GM12878 (cell line): ENCODE data around the gene ABHD13. TPM values are rescaled to one million over a fixed set of nuclear protein-coding genes. Genes with fewer than 3 reads are reported as not detected.

Source experiments
- ATAC-seq: fragments of 200-7000 bp; cut with Tn5 transposase; 3 replicates; pipeline ENCODE4 v1.9.1; 2020; ENCODE audit warnings: mild to moderate bottlenecking, moderate library complexity
- BruUV-seq: library from RNA; stranded (reverse); fragments of 400-500 nt; replicated peaks from 2 replicates; lab custom pipeline; 2021; lab: Mats Ljungman, UMichigan
- CTCF ChIA-PET: fragments of 300-600 bp; sonication (Branson Sonifier 250); formaldehyde crosslinking; extraction: SDS; loops from one replicate; lab custom pipeline; 2021; ENCODE audit warnings: inconsistent platforms; lab: Yijun Ruan, JAX
- POLR2A ChIA-PET: fragments of 350-600 bp; formaldehyde crosslinking; extraction: SDS; loops from one replicate; lab custom pipeline; 2021; ENCODE audit warnings: inconsistent platforms; lab: Charles Lee
- RAD21 ChIA-PET: fragments of 300-600 bp; sonication (Branson Sonifier 250); formaldehyde crosslinking; loops from one replicate; lab custom pipeline; 2023; ENCODE audit warnings: antibody characterized with exemption; ENCODE audit not compliant: unreplicated experiment; lab: Charles Lee
- SMC1A ChIA-PET: fragments of 300-600 bp; sonication (Branson Sonifier 250); formaldehyde crosslinking; loops from one replicate; lab custom pipeline; 2023; ENCODE audit not compliant: unreplicated experiment, uncharacterized antibody; lab: Charles Lee
- DNase-seq: peaks from one replicate; pipeline ENCODE4 v3.0.0-alpha.2; 2011; ENCODE audit warnings: low read depth, low spot score
- FAIRE-seq: peaks from 3 replicates; lab custom pipeline; 2011; peaks lifted over from hg19 to GRCh38; lab: Jason Lieb, UNC
- H2AFZ ChIP-seq: 2 replicates; pipeline ENCODE4 v1.6.0; 2011; ENCODE audit warnings: low read depth, low read length, control low read depth; ENCODE audit not compliant: control insufficient read depth
- H3K27ac ChIP-seq: 2 replicates; pipeline ENCODE4 v1.5.1; 2011; ENCODE audit warnings: control low read depth; ENCODE audit not compliant: control insufficient read depth, insufficient read depth
- H3K27me3 ChIP-seq, 2 experiments: replicated peaks in 1 of 2; 2 replicates each; pipeline versions ENCODE4 v1.6.0 to v1.6.1; 2011; ENCODE audit warnings: low read length in 1 of 2; ENCODE audit not compliant: control insufficient read depth in 2 of 2, insufficient read depth in 2 of 2
- H3K36me3 ChIP-seq, 2 experiments: 2 replicates each; pipeline ENCODE4 v1.5.1; 2011; ENCODE audit warnings: low read length in 1 of 2; ENCODE audit not compliant: control insufficient read depth in 2 of 2, insufficient read depth in 2 of 2
- H3K4me1 ChIP-seq: 2 replicates; pipeline ENCODE4 v1.6.1; 2011; ENCODE audit warnings: mild to moderate bottlenecking, low read length, moderate library complexity, mixed read lengths; ENCODE audit not compliant: control insufficient read depth, insufficient read depth
- H3K4me2 ChIP-seq: 2 replicates; pipeline ENCODE4 v1.6.0; 2011; ENCODE audit warnings: control low read depth; ENCODE audit not compliant: control insufficient read depth, insufficient read depth
- H3K4me3 ChIP-seq: fragments of 200-600 bp; sonication (generic); 2 replicates; pipeline ENCODE4 v1.5.1; 2016
- H3K79me2 ChIP-seq: 2 replicates; pipeline ENCODE4 v1.6.0; 2011; ENCODE audit warnings: low read length; ENCODE audit not compliant: control insufficient read depth, insufficient read depth
- H3K9ac ChIP-seq: 2 replicates; pipeline ENCODE4 v1.8.0; 2011; ENCODE audit warnings: low read length, control low read depth, mixed read lengths; ENCODE audit not compliant: control insufficient read depth, insufficient read depth
- H3K9me3 ChIP-seq: replicated peaks from 3 replicates; pipeline ENCODE4 v1.5.1; 2011; ENCODE audit warnings: mild to moderate bottlenecking, low read length; ENCODE audit not compliant: control insufficient read depth, insufficient read depth
- H4K20me1 ChIP-seq: 2 replicates; pipeline ENCODE4 v1.6.0; 2011; ENCODE audit not compliant: control insufficient read depth, insufficient read depth
- ATF3 ChIP-seq: IDR thresholded peaks from 2 replicates; pipeline ENCODE4 v1.6.1; 2011; ENCODE audit warnings: low read depth, mild to moderate bottlenecking, low read length, moderate library complexity, borderline replicate concordance; ENCODE audit errors: extremely low read depth
- CBFB ChIP-seq: IDR thresholded peaks from 2 replicates; pipeline ENCODE4 v1.6.1; 2016; ENCODE audit warnings: antibody characterized with exemption, low read depth
- E4F1 ChIP-seq: fragments of 450-650 bp; IDR thresholded peaks from 2 replicates; pipeline ENCODE4 v1.6.1; 2018; ENCODE audit warnings: borderline replicate concordance, mild to moderate bottlenecking; ENCODE audit not compliant: partially characterized antibody
- EGR1 ChIP-seq, 2 experiments: IDR thresholded peaks; 1 replicate in 1 of 2; 2 replicates in 1 of 2; pipeline ENCODE4 v1.6.1; 2011 to 2012; ENCODE audit warnings: low read depth in 2 of 2, low read length in 2 of 2, borderline replicate concordance in 1 of 2, mild to moderate bottlenecking in 1 of 2, moderate library complexity in 1 of 2
- NKRF ChIP-seq: fragments of 450-650 bp; conservative IDR thresholded peaks from 2 replicates; pipeline ENCODE4 v1.6.1; 2017; ENCODE audit warnings: mild to moderate bottlenecking, moderate library complexity
- NR2C2 ChIP-seq: IDR thresholded peaks from 2 replicates; pipeline ENCODE4 v1.6.1; 2011; ENCODE audit warnings: borderline replicate concordance, low read depth; ENCODE audit not compliant: control insufficient read depth, insufficient read length
- NRF1 ChIP-seq: conservative IDR thresholded peaks from 2 replicates; pipeline ENCODE4 v1.6.1; 2011; ENCODE audit warnings: mild to moderate bottlenecking, low read depth, low read length, improper control_type of control experiment
- POU2F2 ChIP-seq: IDR thresholded peaks from 3 replicates; pipeline ENCODE4 v1.6.1; 2011; ENCODE audit warnings: low read depth, mild to moderate bottlenecking, low read length, borderline replicate concordance
- PRDM15 ChIP-seq: fragments of 450-650 bp; formaldehyde crosslinking; IDR thresholded peaks from 2 replicates; pipeline ENCODE4 v1.4.0; 2020; ENCODE audit warnings: mild to moderate bottlenecking, moderate library complexity
- SMC3 ChIP-seq: IDR thresholded peaks from 2 replicates; pipeline ENCODE4 v1.6.1; 2011; ENCODE audit warnings: low read length, improper control_type of control experiment, borderline replicate concordance
- SPI1 ChIP-seq: IDR thresholded peaks from 2 replicates; pipeline ENCODE4 v1.6.1; 2011; ENCODE audit warnings: low read depth, mild to moderate bottlenecking, low read length, moderate library complexity, borderline replicate concordance; ENCODE audit not compliant: insufficient read depth
- ZSCAN29 ChIP-seq: fragments of 450-650 bp; IDR thresholded peaks from 2 replicates; pipeline ENCODE4 v1.6.1; 2017; ENCODE audit warnings: mild to moderate bottlenecking, moderate library complexity
- WGBS: methylation state at CpG from one replicate; pipeline ENCODE4 v1.1.6; 2016; ENCODE audit warnings: low lambda C conversion rate; ENCODE audit not compliant: insufficient replicate concordance, insufficient coverage; ENCODE audit errors: missing lambda C conversion rate; 5-methylcytosine and 5-hydroxymethylcytosine counted together
- in situ Hi-C: fragments of 300-500 bp; cut with MboI; formaldehyde crosslinking; loops from 9 replicates; pipeline ENCODE4 v1.14.3; 2018; ENCODE audit warnings: mixed read lengths
- intact Hi-C: fragments of 100-400 bp; cut with micrococcal nuclease; formaldehyde crosslinking; loops from one replicate; pipeline ENCODE4 v1.14.2; 2022; ENCODE audit not compliant: unreplicated experiment
- polyA plus RNA-seq, 11 experiments: library from polyadenylated mRNA; depleted of rRNA in 4 of 11; unstranded in 6 of 11; stranded (reverse) in 5 of 11; fragments of >200 nt; fragmentation: Nextera tagmentation in 4 of 11; fragmentation: Illumina TruSeq in 1 of 11; extraction: Ambion mirVana in 4 of 11; extraction: Trizol in 1 of 11; gene quantifications; 1 replicate in 1 of 11; 2 replicates in 10 of 11; pipeline versions ENCODE4 v1.2.1 to v1.2.3, GENCODE V29; 2011 to 2016; ENCODE audit warnings: inconsistent platforms in 2 of 11, missing spikeins in 2 of 11, low read depth in 1 of 11
- total RNA-seq, 4 experiments: library from RNA; depleted of rRNA in 3 of 4; stranded (reverse); fragments of >200 nt in 3 of 4; fragmentation: Illumina TruSeq in 1 of 4; extraction: Trizol in 1 of 4; gene quantifications; 2 replicates each; pipeline versions ENCODE4 v1.2.1 to v1.2.3, GENCODE V29; 2013 to 2021

The ABHD13 gene
- total and polyA plus RNA-seq, 10 of the 15 experiments (the other 5 are each of a cell fraction or from before 2014, with no cell fraction given), result 3.2 to 10.7 (median 6.5) TPM

GRCh38 chr13:108281901-108282300 is 63.7 kb downstream of the ABHD13 start:
- no peaks in the 10 kb centered on the region for H4K20me1 ChIP-seq
- ChIA-PET SMC1A (interaction anchor here (1.0 to 1.7 kb wide), 2 partner anchors 10 to 26 kb away, joined by 3 to 6 read pairs; no protein-coding TSS in a partner anchor), RAD21 (interaction anchor here (1.0 to 1.3 kb wide), 2 partner anchors 10 kb away, joined by 3 read pairs; no protein-coding TSS in a partner anchor), CTCF (interaction anchor here (0.9 to 1.1 kb wide), 2 partner anchors 8 to 27 kb away, joined by 3 read pairs; no protein-coding TSS in a partner anchor), POLR2A (no interaction called here)
- no peak for DNase-seq
- no peak for ATAC-seq
- H2AFZ ChIP-seq, result no peak overlapping the region
- H3K9me3 ChIP-seq, result no peaks in the 10 kb centered on the region; the same call in 2 of the 3 replicates
- intact Hi-C loops, result no loop called here
- no peaks in the 10 kb centered on the region for H3K36me3 ChIP-seq
- no peak for FAIRE-seq
- no peak overlapping the region for H3K27ac ChIP-seq
- in situ Hi-C loops, result no loop called here
- H3K27me3 ChIP-seq, result no peaks in the 10 kb centered on the region
- WGBS, result 25% methylated on average over 4 of the region's 4 CpGs
- H3K79me2 ChIP-seq, result no peaks in the 10 kb centered on the region
- BruUV-seq, result no TSS peak
- no peak overlapping the region for H3K4me2 ChIP-seq
- no peak overlapping the region for H3K9ac ChIP-seq
- no peak overlapping the region for H3K4me3 ChIP-seq
- H3K4me1 ChIP-seq, result no peaks in the 10 kb centered on the region
- no peak for TF ChIP-seq E4F1
- TF ChIP-seq SPI1, result no peak
- no peak for TF ChIP-seq POU2F2
- TF ChIP-seq CBFB, result no peak
- no peak for TF ChIP-seq NRF1
- TF ChIP-seq ZSCAN29, result no peak
- TF ChIP-seq NR2C2, result no peak
- TF ChIP-seq ATF3, result no peak
- TF ChIP-seq EGR1 (IDR thresholded peaks at IDR 0.05; ENCODE audit: borderline replicate concordance in 1 of 2, low read depth in 2 of 2, low read length in 2 of 2), result no peak
- no peak for TF ChIP-seq NKRF
- TF ChIP-seq SMC3, result no peak
- no peak for TF ChIP-seq PRDM15 (CRISPR knock-in tag)
